Endodermal cell (in vitro differentiated cells): Measurements from ENCODE around the gene DUOXA2. TPM values are rescaled to one million over a fixed set of nuclear protein-coding genes. Genes with fewer than 3 reads are reported as not detected.
A peak's percentile ranks its signal among the peaks of the same experiment; 100 is the strongest.

ENCODE experiments used
- DNase-seq: peaks from one replicate; pipeline ENCODE4 v3.0.0-alpha.2; 2017
- H3K27ac ChIP-seq: 2 replicates; pipeline ENCODE4 v1.5.1; 2013; ENCODE audit warnings: mild to moderate bottlenecking, low read depth, low read length, moderate library complexity
- H3K27me3 ChIP-seq: 2 replicates; pipeline ENCODE4 v1.6.1; 2013; ENCODE audit warnings: mild to moderate bottlenecking, low read length, moderate library complexity; ENCODE audit not compliant: insufficient read depth, control insufficient read depth, poor library complexity, severe bottlenecking
- H3K36me3 ChIP-seq: 2 replicates; pipeline ENCODE4 v1.7.0; 2013; ENCODE audit warnings: mild to moderate bottlenecking, low read length, moderate library complexity; ENCODE audit not compliant: control insufficient read depth, insufficient read depth
- H3K4me1 ChIP-seq: one replicate; pipeline ENCODE4 v1.7.0; 2013; ENCODE audit warnings: low read length; ENCODE audit not compliant: control insufficient read depth, insufficient read depth
- H3K4me3 ChIP-seq: 2 replicates; pipeline ENCODE4 v1.5.1; 2013; ENCODE audit warnings: mild to moderate bottlenecking, low read length, moderate library complexity
- H3K9ac ChIP-seq: 2 replicates; pipeline ENCODE4 v1.6.1; 2013; ENCODE audit warnings: mild to moderate bottlenecking, low read length, moderate library complexity; ENCODE audit not compliant: poor library complexity, severe bottlenecking; ENCODE audit errors: extremely low read depth
- H3K9me3 ChIP-seq: 2 replicates; pipeline ENCODE4 v1.6.1; 2013; ENCODE audit warnings: mild to moderate bottlenecking, low read length, moderate library complexity; ENCODE audit not compliant: control insufficient read depth
- H3K27ac Mint-ChIP-seq: 2 replicates; pipeline ENCODE4 v1.8.0; 2020; ENCODE audit warnings: mixed read lengths
- H3K27me3 Mint-ChIP-seq: 2 replicates; pipeline ENCODE4 v1.8.0; 2021; ENCODE audit warnings: mild to moderate bottlenecking, mixed read lengths; ENCODE audit not compliant: insufficient read depth
- H3K36me3 Mint-ChIP-seq: 2 replicates; pipeline ENCODE4 v1.8.0; 2020; ENCODE audit warnings: low read depth, mixed read lengths
- H3K4me1 Mint-ChIP-seq: 2 replicates; pipeline ENCODE4 v1.8.0; 2020; ENCODE audit warnings: mixed read lengths
- H3K4me3 Mint-ChIP-seq: 2 replicates; pipeline ENCODE4 v1.8.0; 2020; ENCODE audit warnings: mild to moderate bottlenecking, moderate library complexity, mixed read lengths
- H3K9me3 Mint-ChIP-seq: 2 replicates; pipeline ENCODE4 v1.8.0; 2020; ENCODE audit warnings: mild to moderate bottlenecking, mixed read lengths
- CTCF ChIP-seq: fragments of 200-600 bp; sonication (generic); conservative IDR thresholded peaks from 2 replicates; pipeline ENCODE4 v1.5.0; 2021; ENCODE audit warnings: antibody characterized with exemption, mild to moderate bottlenecking
- whole genome bisulfite sequencing, 2 experiments: methylation state at CpG; one replicate each; pipeline versions ENCODE4 v1.1.5 to v1.1.7; 2013; ENCODE audit warnings: missing lambda C conversion rate in 2 of 2, mixed read lengths in 1 of 2; ENCODE audit not compliant: insufficient coverage in 1 of 2, insufficient read length in 1 of 2; 5-methylcytosine and 5-hydroxymethylcytosine counted together
- total RNA-seq, 2 donors: library from RNA; stranded (reverse); fragmentation: NEBNext Ultra II Directional in 1 of 2; extraction: Animal tissue kit (Norgen Biotek cat#: 25700) in 1 of 2; gene quantifications; 2 replicates in 1 of 2; 3 replicates in 1 of 2; pipeline ENCODE4 v1.2.1, GENCODE V29; 2021

Gene DUOXA2
- total RNA-seq, 2 donors from 2014 or later: not detected

- Histone ChIP-seq H3K27ac (no peak overlapping the region), H3K9ac (no peak overlapping the region), H3K4me1 (no peaks in the 10 kb centered on the region), H3K4me3 (no peak overlapping the region), H3K9me3 (no peaks in the 10 kb centered on the region), H3K36me3 (no peaks in the 10 kb centered on the region), H3K27me3 (no peaks in the 10 kb centered on the region)
- Mint-ChIP-seq H3K4me3 (no peak overlapping the region), H3K27ac (no peak overlapping the region), H3K9me3 (no peaks in the 10 kb centered on the region), H3K27me3 (no peaks in the 10 kb centered on the region), H3K4me1 (peaks cover 7% of the 10 kb centered on the region), H3K36me3 (no peaks in the 10 kb centered on the region)
- WGBS, 2 experiments: no CpG with 5 or more reads among the region's 1 CpG
- no peak for TF ChIP-seq CTCF
- DNase-seq: no peak
These were observed 50.8 kb downstream of the DUOXA2 start for GRCh38 chr15:45164914-45165313.

GRCh38 chr15:45165536-45165935 is 51.4 kb downstream of the DUOXA2 start:
- Mint-ChIP-seq H3K4me3 (peak overlapping the region; percentile 51), H3K4me1 (peaks cover 11% of the 10 kb centered on the region), H3K27ac (peak overlapping the region; percentile 9), H3K9me3 (no peaks in the 10 kb centered on the region), H3K36me3 (no peaks in the 10 kb centered on the region), H3K27me3 (no peaks in the 10 kb centered on the region)
- DNase-seq: no peak
- TF ChIP-seq CTCF: no peak
- Histone ChIP-seq H3K4me3 (no peak overlapping the region), H3K27me3 (no peaks in the 10 kb centered on the region), H3K9me3 (no peaks in the 10 kb centered on the region), H3K27ac (no peak overlapping the region), H3K36me3 (no peaks in the 10 kb centered on the region), H3K4me1 (no peaks in the 10 kb centered on the region), H3K9ac (no peak overlapping the region)
- 93 to 100% methylated on average over 2 to 4 of the region's 5 CpGs for WGBS, 2 experiments

GRCh38 chr15:45166834-45167630 is 52.9 kb downstream of the DUOXA2 start:
- Mint-ChIP-seq H3K4me3 (peak overlapping the region; percentile 51), H3K36me3 (peaks cover 6% of the 10 kb centered on the region), H3K9me3 (no peaks in the 10 kb centered on the region), H3K27ac (no peak overlapping the region), H3K4me1 (peaks cover 11% of the 10 kb centered on the region), H3K27me3 (no peaks in the 10 kb centered on the region)
- Histone ChIP-seq H3K9me3 (no peaks in the 10 kb centered on the region), H3K27me3 (no peaks in the 10 kb centered on the region), H3K27ac (peak overlapping the region; percentile 99), H3K4me3 (peak overlapping the region; percentile 77), H3K36me3 (no peaks in the 10 kb centered on the region), H3K9ac (peak overlapping the region; percentile 90), H3K4me1 (no peaks in the 10 kb centered on the region)
- peak; percentile 78 for TF ChIP-seq CTCF
- 2% methylated on average over 9 to 79 of the region's 79 CpGs for WGBS, 2 experiments
- peak; percentile 96 for DNase-seq
